GM12878 (cell line): ENCODE measurements around the gene RPL10A. TPM values are rescaled to one million over a fixed set of nuclear protein-coding genes. Genes with fewer than 3 reads are reported as not detected.

ENCODE experiments used
- ATAC-seq: fragments of 200-7000 bp; cut with Tn5 transposase; 3 replicates; pipeline ENCODE4 v1.9.1; 2020; ENCODE audit warnings: mild to moderate bottlenecking, moderate library complexity
- BruUV-seq: library from RNA; stranded (reverse); fragments of 400-500 nt; replicated peaks from 2 replicates; lab custom pipeline; 2021; lab: Mats Ljungman, UMichigan
- CTCF ChIA-PET: fragments of 300-600 bp; sonication (Branson Sonifier 250); formaldehyde crosslinking; extraction: SDS; loops from one replicate; lab custom pipeline; 2021; ENCODE audit warnings: inconsistent platforms; lab: Yijun Ruan, JAX
- POLR2A ChIA-PET: fragments of 350-600 bp; formaldehyde crosslinking; extraction: SDS; loops from one replicate; lab custom pipeline; 2021; ENCODE audit warnings: inconsistent platforms; lab: Charles Lee
- RAD21 ChIA-PET: fragments of 300-600 bp; sonication (Branson Sonifier 250); formaldehyde crosslinking; loops from one replicate; lab custom pipeline; 2023; ENCODE audit warnings: antibody characterized with exemption; ENCODE audit not compliant: unreplicated experiment; lab: Charles Lee
- SMC1A ChIA-PET: fragments of 300-600 bp; sonication (Branson Sonifier 250); formaldehyde crosslinking; loops from one replicate; lab custom pipeline; 2023; ENCODE audit not compliant: unreplicated experiment, uncharacterized antibody; lab: Charles Lee
- DNase-seq: peaks from one replicate; pipeline ENCODE4 v3.0.0-alpha.2; 2011; ENCODE audit warnings: low read depth, low spot score
- FAIRE-seq: peaks from 3 replicates; lab custom pipeline; 2011; peaks lifted over from hg19 to GRCh38; lab: Jason Lieb, UNC
- H2AFZ ChIP-seq: 2 replicates; pipeline ENCODE4 v1.6.0; 2011; ENCODE audit warnings: low read depth, low read length, control low read depth; ENCODE audit not compliant: control insufficient read depth
- H3K27ac ChIP-seq: 2 replicates; pipeline ENCODE4 v1.5.1; 2011; ENCODE audit warnings: control low read depth; ENCODE audit not compliant: control insufficient read depth, insufficient read depth
- H3K27me3 ChIP-seq, 2 experiments: replicated peaks in 1 of 2; 2 replicates each; pipeline versions ENCODE4 v1.6.0 to v1.6.1; 2011; ENCODE audit warnings: low read length in 1 of 2; ENCODE audit not compliant: control insufficient read depth in 2 of 2, insufficient read depth in 2 of 2
- H3K36me3 ChIP-seq, 2 experiments: 2 replicates each; pipeline ENCODE4 v1.5.1; 2011; ENCODE audit warnings: low read length in 1 of 2; ENCODE audit not compliant: control insufficient read depth in 2 of 2, insufficient read depth in 2 of 2
- H3K4me1 ChIP-seq: 2 replicates; pipeline ENCODE4 v1.6.1; 2011; ENCODE audit warnings: mild to moderate bottlenecking, low read length, moderate library complexity, mixed read lengths; ENCODE audit not compliant: control insufficient read depth, insufficient read depth
- H3K4me2 ChIP-seq: 2 replicates; pipeline ENCODE4 v1.6.0; 2011; ENCODE audit warnings: control low read depth; ENCODE audit not compliant: control insufficient read depth, insufficient read depth
- H3K4me3 ChIP-seq: fragments of 200-600 bp; sonication (generic); 2 replicates; pipeline ENCODE4 v1.5.1; 2016
- H3K79me2 ChIP-seq: 2 replicates; pipeline ENCODE4 v1.6.0; 2011; ENCODE audit warnings: low read length; ENCODE audit not compliant: control insufficient read depth, insufficient read depth
- H3K9ac ChIP-seq: 2 replicates; pipeline ENCODE4 v1.8.0; 2011; ENCODE audit warnings: low read length, control low read depth, mixed read lengths; ENCODE audit not compliant: control insufficient read depth, insufficient read depth
- H3K9me3 ChIP-seq: replicated peaks from 3 replicates; pipeline ENCODE4 v1.5.1; 2011; ENCODE audit warnings: mild to moderate bottlenecking, low read length; ENCODE audit not compliant: control insufficient read depth, insufficient read depth
- H4K20me1 ChIP-seq: 2 replicates; pipeline ENCODE4 v1.6.0; 2011; ENCODE audit not compliant: control insufficient read depth, insufficient read depth
- BCL11A ChIP-seq: IDR thresholded peaks from 2 replicates; pipeline ENCODE4 v1.6.1; 2011; ENCODE audit warnings: low read depth, low read length
- BRCA1 ChIP-seq: IDR thresholded peaks from 2 replicates; pipeline ENCODE4 v1.6.1; 2011; ENCODE audit warnings: low read depth, low read length, improper control_type of control experiment
- CREB1 ChIP-seq: IDR thresholded peaks from 2 replicates; pipeline ENCODE4 v1.6.1; 2012; ENCODE audit warnings: low read depth, mild to moderate bottlenecking, inconsistent platforms
- EZH2 ChIP-seq: IDR thresholded peaks from 2 replicates; pipeline ENCODE4 v1.6.1; 2012; ENCODE audit warnings: low read depth, mild to moderate bottlenecking, control low read depth, inconsistent platforms, low read length, borderline replicate concordance; ENCODE audit not compliant: control insufficient read depth
- HCFC1 ChIP-seq: fragments of 150-350 bp; IDR thresholded peaks from 2 replicates; pipeline ENCODE4 v1.6.1; 2014; ENCODE audit warnings: low read length
- MEF2B ChIP-seq: fragments of 450-650 bp; IDR thresholded peaks from 2 replicates; pipeline ENCODE4 v1.6.1; 2018; ENCODE audit warnings: mild to moderate bottlenecking, moderate library complexity; ENCODE audit not compliant: partially characterized antibody, poor library complexity, severe bottlenecking
- MTA3 ChIP-seq: IDR thresholded peaks from 2 replicates; pipeline ENCODE4 v1.6.1; 2012; ENCODE audit warnings: low read length, inconsistent platforms, borderline replicate concordance
- MYB ChIP-seq: fragments of 150-350 bp; IDR thresholded peaks from 2 replicates; pipeline ENCODE4 v1.6.1; 2014; ENCODE audit warnings: mild to moderate bottlenecking, low read depth, low read length, borderline replicate concordance
- NR2F1 ChIP-seq: fragments of 450-650 bp; conservative IDR thresholded peaks from 2 replicates; pipeline ENCODE4 v1.6.1; 2017; ENCODE audit warnings: mild to moderate bottlenecking
- PAX8 ChIP-seq: fragments of 450-650 bp; IDR thresholded peaks from 2 replicates; pipeline ENCODE4 v1.6.1; 2017; ENCODE audit warnings: mild to moderate bottlenecking, moderate library complexity
- POLR2A ChIP-seq: IDR thresholded peaks from 2 replicates; pipeline ENCODE4 v1.6.1; 2011; ENCODE audit warnings: low read depth, mild to moderate bottlenecking, low read length
- POLR2AphosphoS5 ChIP-seq: IDR thresholded peaks from 2 replicates; pipeline ENCODE4 v1.6.1; 2011; ENCODE audit warnings: mild to moderate bottlenecking, low read length, inconsistent platforms
- RUNX3 ChIP-seq: IDR thresholded peaks from 2 replicates; pipeline ENCODE4 v1.6.1; 2012; ENCODE audit warnings: low read length, inconsistent platforms
- SMC3 ChIP-seq: IDR thresholded peaks from 2 replicates; pipeline ENCODE4 v1.6.1; 2011; ENCODE audit warnings: low read length, improper control_type of control experiment, borderline replicate concordance
- SPI1 ChIP-seq: IDR thresholded peaks from 2 replicates; pipeline ENCODE4 v1.6.1; 2011; ENCODE audit warnings: low read depth, mild to moderate bottlenecking, low read length, moderate library complexity, borderline replicate concordance; ENCODE audit not compliant: insufficient read depth
- SUPT20H ChIP-seq: IDR thresholded peaks from 2 replicates; pipeline ENCODE4 v1.6.1; 2011; ENCODE audit warnings: low read depth, mild to moderate bottlenecking, low read length, moderate library complexity, borderline replicate concordance; ENCODE audit not compliant: control insufficient read depth
- SUZ12 ChIP-seq: fragments of 200-600 bp; sonication (generic); IDR thresholded peaks from one replicate; pipeline ENCODE4 v1.6.1; 2018; ENCODE audit warnings: antibody characterized with exemption, mild to moderate bottlenecking; ENCODE audit not compliant: unreplicated experiment
- WRNIP1 ChIP-seq: IDR thresholded peaks from 2 replicates; pipeline ENCODE4 v1.6.1; 2011; ENCODE audit warnings: low read depth, low read length, improper control_type of control experiment, borderline replicate concordance
- YY1 ChIP-seq: IDR thresholded peaks from 2 replicates; pipeline ENCODE4 v1.6.1; 2011; ENCODE audit warnings: low read depth, mild to moderate bottlenecking, low read length
- WGBS: methylation state at CpG from one replicate; pipeline ENCODE4 v1.1.6; 2016; ENCODE audit warnings: low lambda C conversion rate; ENCODE audit not compliant: insufficient replicate concordance, insufficient coverage; ENCODE audit errors: missing lambda C conversion rate; 5-methylcytosine and 5-hydroxymethylcytosine counted together
- in situ Hi-C: fragments of 300-500 bp; cut with MboI; formaldehyde crosslinking; loops from 9 replicates; pipeline ENCODE4 v1.14.3; 2018; ENCODE audit warnings: mixed read lengths
- intact Hi-C: fragments of 100-400 bp; cut with micrococcal nuclease; formaldehyde crosslinking; loops from one replicate; pipeline ENCODE4 v1.14.2; 2022; ENCODE audit not compliant: unreplicated experiment
- polyA plus RNA-seq, 11 experiments: library from polyadenylated mRNA; depleted of rRNA in 4 of 11; unstranded in 6 of 11; stranded (reverse) in 5 of 11; fragments of >200 nt; fragmentation: Nextera tagmentation in 4 of 11; fragmentation: Illumina TruSeq in 1 of 11; extraction: Ambion mirVana in 4 of 11; extraction: Trizol in 1 of 11; gene quantifications; 1 replicate in 1 of 11; 2 replicates in 10 of 11; pipeline versions ENCODE4 v1.2.1 to v1.2.3, GENCODE V29; 2011 to 2016; ENCODE audit warnings: inconsistent platforms in 2 of 11, missing spikeins in 2 of 11, low read depth in 1 of 11
- total RNA-seq, 4 experiments: library from RNA; depleted of rRNA in 3 of 4; stranded (reverse); fragments of >200 nt in 3 of 4; fragmentation: Illumina TruSeq in 1 of 4; extraction: Trizol in 1 of 4; gene quantifications; 2 replicates each; pipeline versions ENCODE4 v1.2.1 to v1.2.3, GENCODE V29; 2013 to 2021
- TF ChIP-seq, protein P1 (sequence below): fragments of 450-650 bp; IDR thresholded peaks from 2 replicates; pipeline ENCODE4 v1.6.1; 2016; ENCODE audit warnings: mild to moderate bottlenecking

The RPL10A gene
- total and polyA plus RNA-seq, 10 of the 15 experiments (the other 5 are each of a cell fraction or from before 2014, with no cell fraction given), result 833 to 4,029 (median 2,795) TPM

DNA sequence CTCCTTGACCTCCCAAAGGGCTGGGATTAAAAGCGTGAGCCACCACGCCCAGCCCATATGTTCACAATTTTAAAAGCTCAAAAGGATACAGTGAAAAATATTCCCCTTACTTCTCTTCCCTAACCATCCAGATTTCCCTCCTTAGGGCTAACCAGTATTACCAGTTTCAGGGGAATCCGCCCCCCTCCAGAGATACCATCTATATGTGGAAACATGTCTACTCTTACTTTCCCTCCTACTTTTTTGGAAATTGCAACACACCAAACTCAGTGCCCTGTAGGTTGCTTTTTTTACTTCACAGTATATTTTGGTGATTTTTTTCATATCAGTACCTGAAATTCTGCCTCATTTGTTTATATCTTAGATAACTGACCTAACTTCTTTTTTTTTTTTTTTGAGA lies 6.9 kb upstream of the RPL10A start:
- Histone ChIP-seq H3K9me3 (no peaks in the 10 kb centered on the region), H3K4me1 (no peaks in the 10 kb centered on the region), H3K27ac (no peak overlapping the region), H3K4me3 (no peak overlapping the region), H2AFZ (no peak overlapping the region), H3K4me2 (no peak overlapping the region), H3K36me3 (peaks cover 2 to 10% of the 10 kb centered on the region in 2 experiments; a peak in 3 of 4 replicates), H3K27me3 (no peaks in the 10 kb centered on the region), H3K79me2 (no peaks in the 10 kb centered on the region), H4K20me1 (no peaks in the 10 kb centered on the region), H3K9ac (no peak overlapping the region)
- WGBS, result 83% methylated on average over 3 of the region's 3 CpGs
- BruUV-seq, result no TSS peak
- TF ChIP-seq MYB, result no peak
- ATAC-seq, result no peak
- ChIA-PET CTCF (no interaction called here), SMC1A (no interaction called here), POLR2A (interaction anchor here (0.8 to 1.0 kb wide), 2 partner anchors 9 to 13 kb away, joined by 3 to 4 read pairs; partner anchors contain the start of gene FANCE), RAD21 (no interaction called here)
- intact Hi-C loops, result no loop called here
- FAIRE-seq, result no peak
- no peak for DNase-seq
- in situ Hi-C loops, result no loop called here

DNA sequence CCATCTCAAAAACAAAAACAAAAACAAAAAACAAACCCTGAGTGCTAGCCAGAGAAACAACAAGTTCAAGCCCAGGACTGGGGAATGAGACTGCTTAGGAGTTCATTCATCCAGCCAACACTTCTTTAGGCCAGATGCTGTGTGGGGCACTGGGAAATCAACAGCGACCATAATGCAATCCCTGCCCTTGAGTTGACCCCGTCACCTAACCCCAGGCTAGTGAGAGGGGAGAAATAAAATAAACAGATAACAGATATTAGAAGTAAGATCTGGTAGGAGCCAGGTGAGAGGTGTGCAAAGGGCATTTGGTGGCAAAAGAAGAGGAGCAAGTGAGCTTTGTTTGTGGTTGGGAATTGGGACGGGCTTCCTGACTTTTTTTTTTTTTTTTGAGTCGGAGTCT lies 4.9 kb upstream of the RPL10A start:
- intact Hi-C loops (no loop called here), in situ Hi-C loops (no loop called here)
- no peak overlapping the region for H2AFZ ChIP-seq
- ChIA-PET RAD21 (no interaction called here), SMC1A (no interaction called here), POLR2A (interaction anchor here (0.5 to 1.2 kb wide), 7 partner anchors 119 to 869 kb away, joined by 3 to 4 read pairs (median 3); no protein-coding TSS in a partner anchor), CTCF (interaction anchor here (1.2 kb wide), 1 partner anchor 14 kb away, joined by 4 read pairs; no protein-coding TSS in a partner anchor)
- H3K4me2 ChIP-seq, result no peak overlapping the region
- H3K9me3 ChIP-seq, result no peaks in the 10 kb centered on the region
- H3K79me2 ChIP-seq, result peaks cover 2% of the 10 kb centered on the region
- FAIRE-seq (no peak), DNase-seq (no peak), ATAC-seq (no peak)
- H3K4me3 ChIP-seq, result no peak overlapping the region
- no peak overlapping the region for H3K9ac ChIP-seq
- no peak overlapping the region for H3K27ac ChIP-seq
- no TSS peak for BruUV-seq
- no peaks in the 10 kb centered on the region for H3K27me3 ChIP-seq
- WGBS, result 92% methylated on average over 4 of the region's 4 CpGs
- H3K4me1 ChIP-seq, result no peaks in the 10 kb centered on the region
- TF ChIP-seq BRCA1, result no peak
- TF ChIP-seq SPI1, result no peak
- TF ChIP-seq NR2F1, result no peak
- TF ChIP-seq BCL11A, result no peak
- TF ChIP-seq PAX8, result no peak
- TF ChIP-seq HCFC1, result no peak
- no peak for TF ChIP-seq POLR2A
- no peak for TF ChIP-seq YY1
- TF ChIP-seq WRNIP1, result no peak
- TF ChIP-seq POLR2AphosphoS5, result no peak
- TF ChIP-seq SMC3, result no peak
- no peak for TF ChIP-seq MEF2B
- TF ChIP-seq MTA3, result no peak
- TF ChIP-seq CREB1, result no peak
- no peak for TF ChIP-seq RUNX3
- TF ChIP-seq SUZ12, result no peak
- no peak for TF ChIP-seq EZH2
- TF ChIP-seq SUPT20H, result no peak
- TF ChIP-seq, protein P1, sequence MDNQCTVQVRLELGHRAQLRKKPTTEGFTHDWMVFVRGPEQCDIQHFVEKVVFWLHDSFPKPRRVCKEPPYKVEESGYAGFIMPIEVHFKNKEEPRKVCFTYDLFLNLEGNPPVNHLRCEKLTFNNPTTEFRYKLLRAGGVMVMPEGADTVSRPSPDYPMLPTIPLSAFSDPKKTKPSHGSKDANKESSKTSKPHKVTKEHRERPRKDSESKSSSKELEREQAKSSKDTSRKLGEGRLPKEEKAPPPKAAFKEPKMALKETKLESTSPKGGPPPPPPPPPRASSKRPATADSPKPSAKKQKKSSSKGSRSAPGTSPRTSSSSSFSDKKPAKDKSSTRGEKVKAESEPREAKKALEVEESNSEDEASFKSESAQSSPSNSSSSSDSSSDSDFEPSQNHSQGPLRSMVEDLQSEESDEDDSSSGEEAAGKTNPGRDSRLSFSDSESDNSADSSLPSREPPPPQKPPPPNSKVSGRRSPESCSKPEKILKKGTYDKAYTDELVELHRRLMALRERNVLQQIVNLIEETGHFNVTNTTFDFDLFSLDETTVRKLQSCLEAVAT, result no peak
- H3K36me3 ChIP-seq, result peaks cover 0 to 5% of the 10 kb centered on the region in 2 experiments; a peak in 2 of 4 replicates
- no peaks in the 10 kb centered on the region for H4K20me1 ChIP-seq
